ENCODE measurements around the gene UNC79. TPM values are rescaled to one million over a fixed set of nuclear protein-coding genes. Genes with fewer than 3 reads are reported as not detected.

The UNC79 gene
- total RNA-seq, 4 donors from 2014 or later = 0.06 to 0.24 (median 0.19) TPM; not detected in 1

DNA sequence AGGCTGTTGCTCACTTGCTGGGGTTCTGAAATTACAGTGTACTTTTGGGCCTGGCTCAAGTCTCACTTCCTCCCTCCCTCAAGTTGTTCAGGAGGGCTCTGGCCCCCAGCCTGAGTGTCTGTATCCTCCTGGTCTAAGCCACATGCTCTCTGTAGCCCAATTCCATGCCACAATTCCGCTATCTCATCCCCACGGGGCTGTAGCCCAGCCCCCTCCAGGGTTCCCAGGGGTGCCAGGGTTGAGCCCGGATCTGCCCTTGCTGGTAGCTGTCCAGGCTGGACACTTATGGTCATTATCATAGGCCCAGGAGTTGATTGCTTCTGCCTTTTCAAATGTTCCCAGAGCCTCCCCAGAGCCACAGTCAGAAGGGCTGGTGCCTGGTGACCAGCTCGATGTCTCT lies 292.3 kb downstream of the UNC79 start:
- no peak for TF ChIP-seq CTCF (IDR thresholded peaks at IDR 0.05)
- no peak for DNase-seq (ENCODE audit: low spot score)
- no peak for ATAC-seq (ENCODE audit: low FRiP score)

GRCh38 chr14:93725002-93725582 lies 294.4 kb downstream of the UNC79 start:
- ATAC-seq (ENCODE audit: low FRiP score) (no peak), DNase-seq (ENCODE audit: low spot score) (no peak)
- TF ChIP-seq CTCF (IDR thresholded peaks at IDR 0.05) = no peak

DNA sequence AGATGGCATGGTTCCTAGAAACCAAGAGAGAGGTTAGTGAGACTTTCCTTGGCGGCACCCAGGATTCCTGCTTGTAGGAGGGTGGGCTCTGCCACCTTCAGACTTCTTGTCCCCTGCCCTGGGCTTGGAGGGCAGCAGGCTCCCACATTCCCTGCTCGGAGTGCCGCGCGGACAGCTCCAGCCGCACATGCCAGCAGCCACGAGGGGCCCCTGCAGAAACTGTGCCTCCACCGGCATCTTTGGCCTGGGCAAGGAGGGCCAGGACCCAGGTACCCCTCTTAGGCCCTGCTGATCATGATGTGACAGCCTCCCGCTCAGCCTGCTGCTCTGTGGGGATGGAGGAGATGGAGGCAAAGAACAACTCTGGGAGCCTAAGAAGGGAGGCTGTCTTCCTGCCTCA lies 295.3 kb downstream of the UNC79 start:
- ATAC-seq (ENCODE audit: low FRiP score) (no peak), DNase-seq (ENCODE audit: low spot score) (no peak)
- TF ChIP-seq CTCF (IDR thresholded peaks at IDR 0.05) = no peak

GRCh38 chr14:93727039-93727740 lies 296.5 kb downstream of the UNC79 start:
- DNase-seq (ENCODE audit: low spot score) = no peak

GRCh38 chr14:93727917-93728650 lies 297.3 kb downstream of the UNC79 start:
- TF ChIP-seq CTCF (IDR thresholded peaks at IDR 0.05) = no peak
- no peak for DNase-seq (ENCODE audit: low spot score)
- ATAC-seq (ENCODE audit: low FRiP score) = no peak

More at GRCh38 chr14:93727039-93727740, 296.5 kb downstream of the UNC79 start:
- ATAC-seq (ENCODE audit: low FRiP score) = no peak
- no peak for TF ChIP-seq CTCF (IDR thresholded peaks at IDR 0.05)

DNA sequence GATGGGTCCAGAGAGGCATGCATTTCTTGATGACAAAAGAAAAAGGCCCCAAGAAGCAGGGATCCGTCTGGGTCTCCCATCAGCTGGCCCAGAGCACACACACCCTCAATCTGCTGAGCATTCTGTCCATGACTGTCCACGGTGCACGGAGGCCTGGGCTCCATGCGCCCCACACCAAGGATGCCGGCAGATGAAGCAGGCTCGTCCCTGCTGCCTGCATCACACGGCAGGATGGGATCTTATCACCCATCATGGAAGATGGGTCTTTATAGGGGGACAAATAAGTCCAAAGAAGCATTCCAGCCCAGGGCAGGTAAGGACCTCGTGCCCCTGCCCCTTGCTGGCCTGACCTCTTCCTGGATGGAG lies 297.9 kb downstream of the UNC79 start:
- no peak for DNase-seq (ENCODE audit: low spot score)
- no peak for TF ChIP-seq CTCF (IDR thresholded peaks at IDR 0.05)
- ATAC-seq (ENCODE audit: low FRiP score) = no peak

Data from omental fat pad (tissue), 4 donors.